NK-92 (cell line): ENCODE results near the gene DBP.

Experiments
- DNase-seq: peaks from one replicate; lab custom pipeline; 2025; ENCODE audit not compliant: unreplicated experiment; lab: John Stamatoyannopoulos, UW

The DBP gene

DNA sequence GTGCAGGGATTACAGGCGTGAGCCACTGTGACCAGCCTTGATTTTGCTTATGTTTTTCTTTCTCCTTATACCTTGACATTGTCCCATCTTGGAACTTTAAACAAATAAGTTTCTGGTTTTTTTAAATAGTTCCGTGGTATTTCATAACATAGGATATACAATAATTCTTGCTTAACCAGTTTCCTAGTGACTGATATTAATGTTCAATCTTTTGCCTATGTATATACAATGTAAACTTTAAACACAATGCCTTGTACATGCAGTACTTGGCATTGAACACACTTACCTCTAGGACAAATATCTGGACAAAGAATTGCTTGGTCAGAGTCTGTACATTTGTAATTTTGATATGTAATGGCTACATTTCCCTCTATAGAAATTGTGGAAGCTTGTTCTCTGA, 55.0 kb downstream of the DBP start:
- DNase-seq: no peak
